ENCODE measurements around the gene GFER.

DNA sequence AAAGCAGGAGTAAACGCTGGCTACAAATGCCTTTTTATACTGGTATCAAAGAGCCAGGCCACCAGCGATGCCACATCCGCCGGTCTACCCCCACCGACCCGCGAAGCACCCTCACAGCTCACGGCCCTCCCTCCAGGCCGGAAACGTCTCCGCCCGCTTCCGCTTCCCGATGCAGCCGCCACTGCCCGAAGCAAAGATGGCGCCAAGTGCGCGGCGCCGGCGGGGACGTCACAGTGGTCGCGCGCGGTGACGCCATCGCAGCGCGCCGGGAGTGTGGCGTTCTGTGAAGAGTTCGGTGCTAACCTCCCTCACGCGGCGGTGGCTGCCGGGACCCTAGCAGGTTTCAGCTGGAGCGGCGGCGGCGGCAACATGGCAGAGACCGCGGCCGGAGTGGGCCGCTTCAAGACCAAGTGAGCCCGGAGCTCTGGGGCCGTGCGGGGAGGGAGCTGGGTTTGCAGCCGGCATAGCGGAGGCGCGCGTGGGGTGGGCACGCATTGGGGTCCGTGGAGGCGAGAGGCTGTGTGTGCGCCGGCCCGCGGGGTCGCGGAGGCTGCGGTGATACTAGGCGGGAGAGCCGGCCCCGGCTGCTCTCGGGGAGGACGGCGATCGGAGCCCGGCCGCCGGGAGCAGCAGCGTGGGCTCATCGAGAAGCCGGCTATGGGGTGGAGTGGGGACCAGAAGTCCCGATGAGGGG is 12.1 kb upstream of the GFER start, which contains the start of gene TBL3:
- no peak for TF ChIP-seq EZH2 (IDR thresholded peaks at IDR 0.05; ENCODE audit: borderline replicate concordance, low read depth, low read length, severe bottlenecking)
- TF ChIP-seq, protein P1, sequence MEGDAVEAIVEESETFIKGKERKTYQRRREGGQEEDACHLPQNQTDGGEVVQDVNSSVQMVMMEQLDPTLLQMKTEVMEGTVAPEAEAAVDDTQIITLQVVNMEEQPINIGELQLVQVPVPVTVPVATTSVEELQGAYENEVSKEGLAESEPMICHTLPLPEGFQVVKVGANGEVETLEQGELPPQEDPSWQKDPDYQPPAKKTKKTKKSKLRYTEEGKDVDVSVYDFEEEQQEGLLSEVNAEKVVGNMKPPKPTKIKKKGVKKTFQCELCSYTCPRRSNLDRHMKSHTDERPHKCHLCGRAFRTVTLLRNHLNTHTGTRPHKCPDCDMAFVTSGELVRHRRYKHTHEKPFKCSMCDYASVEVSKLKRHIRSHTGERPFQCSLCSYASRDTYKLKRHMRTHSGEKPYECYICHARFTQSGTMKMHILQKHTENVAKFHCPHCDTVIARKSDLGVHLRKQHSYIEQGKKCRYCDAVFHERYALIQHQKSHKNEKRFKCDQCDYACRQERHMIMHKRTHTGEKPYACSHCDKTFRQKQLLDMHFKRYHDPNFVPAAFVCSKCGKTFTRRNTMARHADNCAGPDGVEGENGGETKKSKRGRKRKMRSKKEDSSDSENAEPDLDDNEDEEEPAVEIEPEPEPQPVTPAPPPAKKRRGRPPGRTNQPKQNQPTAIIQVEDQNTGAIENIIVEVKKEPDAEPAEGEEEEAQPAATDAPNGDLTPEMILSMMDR (IDR thresholded peaks at IDR 0.05; ENCODE audit: borderline replicate concordance, extremely low read depth, low read length, poor library complexity, severe bottlenecking), result no peak

All from DND-41 (cell line).